ENCODE data around the gene LRRC61.

LRRC61 gene

GRCh38 chr7:150351587-150352194 is 28.5 kb downstream of the LRRC61 start:
- DNase-seq (ENCODE audit: low read depth) = no peak
- TF ChIP-seq CTCF (conservative IDR thresholded peaks at IDR 0.05; ENCODE audit: low read depth, low read length) = no peak
- no peak overlapping the region for H3K4me3 ChIP-seq (ENCODE audit: low read length)

- H3K4me3 ChIP-seq (ENCODE audit: low read length) = no peak overlapping the region
- DNase-seq (ENCODE audit: low read depth) = no peak
- no peak for TF ChIP-seq CTCF (conservative IDR thresholded peaks at IDR 0.05; ENCODE audit: low read depth, low read length)
Observed at GRCh38 chr7:150355666-150356059, 32.5 kb downstream of the LRRC61 start.

DNA sequence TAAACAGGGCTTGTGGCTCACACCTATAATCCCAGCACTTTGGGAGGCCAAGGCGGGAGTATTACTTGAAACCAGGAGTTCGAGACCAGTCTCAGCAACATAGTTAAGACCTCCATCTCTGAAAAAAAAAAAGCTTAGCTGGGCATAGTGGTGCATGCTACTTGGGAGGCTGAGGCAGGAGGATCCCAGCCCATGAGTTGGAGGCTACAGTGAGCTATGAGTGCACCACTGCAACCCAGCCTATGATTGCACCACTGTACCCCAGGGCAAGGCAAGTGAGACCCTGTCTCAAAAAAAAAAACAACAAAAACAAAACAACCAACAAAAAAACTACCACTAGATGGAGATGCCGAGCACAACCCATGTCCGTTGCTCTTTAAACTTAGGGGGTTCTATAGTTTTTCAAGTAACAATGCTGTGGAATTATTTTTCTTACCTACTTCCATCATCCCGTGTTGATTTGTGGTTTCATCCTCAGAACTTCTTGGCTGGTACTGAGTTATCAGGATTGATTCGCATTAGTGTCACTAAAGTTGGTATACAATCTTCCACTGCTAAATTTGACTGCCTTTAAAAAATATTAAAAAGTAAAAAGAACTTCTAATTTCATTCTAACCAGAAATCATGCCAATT is 33.2 kb downstream of the LRRC61 start:
- peak; percentile 76 for TF ChIP-seq CTCF (conservative IDR thresholded peaks at IDR 0.05; ENCODE audit: low read depth, low read length)
- no peak for DNase-seq (ENCODE audit: low read depth)
- H3K4me3 ChIP-seq (ENCODE audit: low read length) = no peak overlapping the region

- TF ChIP-seq CTCF (conservative IDR thresholded peaks at IDR 0.05; ENCODE audit: low read depth, low read length) = no peak
- no peak for DNase-seq (ENCODE audit: low read depth)
- no peak overlapping the region for H3K4me3 ChIP-seq (ENCODE audit: low read length)
Observed at GRCh38 chr7:150357270-150357669, 34.1 kb downstream of the LRRC61 start.

GRCh38 chr7:150357771-150358427 is 34.7 kb downstream of the LRRC61 start:
- no peak for TF ChIP-seq CTCF (conservative IDR thresholded peaks at IDR 0.05; ENCODE audit: low read depth, low read length)
- no peak overlapping the region for H3K4me3 ChIP-seq (ENCODE audit: low read length)
- no peak for DNase-seq (ENCODE audit: low read depth)

DNA sequence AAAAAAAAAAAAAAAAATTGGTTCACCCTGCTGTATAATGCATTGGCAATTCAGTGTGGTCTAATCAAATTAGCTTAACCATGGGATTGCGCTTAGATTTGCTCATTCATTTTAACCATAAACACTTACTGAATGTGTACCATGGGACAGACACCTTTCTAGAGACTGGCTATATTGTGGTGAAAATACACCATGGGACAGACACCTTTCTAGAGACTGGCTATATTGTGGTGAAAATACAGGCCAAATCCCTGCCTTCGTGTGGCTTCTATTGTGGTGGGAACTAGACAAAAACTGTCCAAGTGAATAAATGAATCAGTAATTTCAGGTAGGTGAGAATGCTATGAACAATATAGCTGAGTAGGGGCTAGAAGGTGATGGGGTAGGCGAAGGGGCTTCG is 35.3 kb downstream of the LRRC61 start:
- TF ChIP-seq CTCF (conservative IDR thresholded peaks at IDR 0.05; ENCODE audit: low read depth, low read length) = no peak
- DNase-seq (ENCODE audit: low read depth) = no peak
- no peak overlapping the region for H3K4me3 ChIP-seq (ENCODE audit: low read length)
